Loucy (cell line): ENCODE measurements around the gene MMAB.

ENCODE experiments used
- H2AFZ ChIP-seq: fragments of 200-600 bp; sonication (generic); 2 replicates; pipeline ENCODE4 v1.6.0; 2016; ENCODE audit warnings: antibody characterized with exemption, mild to moderate bottlenecking, low read length, moderate library complexity
- H3F3A ChIP-seq: fragments of 200-600 bp; 2 replicates; pipeline ENCODE4 v1.6.0; 2016; ENCODE audit warnings: antibody characterized with exemption, low read depth, mild to moderate bottlenecking
- H3K27me3 ChIP-seq: fragments of 200-600 bp; sonication (generic); 2 replicates; pipeline ENCODE4 v1.6.1; 2014; ENCODE audit warnings: low read length, mild to moderate bottlenecking; ENCODE audit not compliant: insufficient read depth, poor library complexity, severe bottlenecking
- H3K36me3 ChIP-seq: fragments of 200-600 bp; sonication (generic); 2 replicates; pipeline ENCODE4 v1.6.1; 2016; ENCODE audit warnings: low read length; ENCODE audit not compliant: insufficient read depth
- H3K4me1 ChIP-seq: fragments of 200-600 bp; sonication (generic); 2 replicates; pipeline ENCODE4 v1.5.1; 2014; ENCODE audit warnings: low read length, mild to moderate bottlenecking; ENCODE audit not compliant: insufficient read depth, poor library complexity, severe bottlenecking
- H3K4me2 ChIP-seq: fragments of 200-600 bp; sonication (generic); 2 replicates; pipeline ENCODE4 v1.6.0; 2014; ENCODE audit warnings: antibody characterized with exemption, low read length, low read depth, mild to moderate bottlenecking; ENCODE audit not compliant: poor library complexity, severe bottlenecking
- H3K4me3 ChIP-seq: fragments of 200-600 bp; sonication (generic); 2 replicates; pipeline ENCODE4 v1.5.1; 2014; ENCODE audit warnings: low read length, mild to moderate bottlenecking, mixed read lengths; ENCODE audit not compliant: poor library complexity, severe bottlenecking
- H3K79me2 ChIP-seq: fragments of 200-600 bp; sonication (generic); 2 replicates; pipeline ENCODE4 v1.6.1; 2014; ENCODE audit warnings: low read length; ENCODE audit not compliant: insufficient read depth
- H3K9ac ChIP-seq: fragments of 200-600 bp; sonication (generic); 2 replicates; pipeline ENCODE4 v1.6.0; 2014; ENCODE audit warnings: mild to moderate bottlenecking, low read depth, low read length, moderate library complexity; ENCODE audit not compliant: poor library complexity, severe bottlenecking
- H3K9me2 ChIP-seq: fragments of 200-600 bp; sonication (generic); replicated peaks from 2 replicates; pipeline ENCODE4 v1.6.1; 2016; ENCODE audit warnings: low read depth, low read length, mixed read lengths
- H3K9me3 ChIP-seq: fragments of 200-600 bp; sonication (generic); 2 replicates; pipeline ENCODE4 v1.6.1; 2014; ENCODE audit warnings: mild to moderate bottlenecking, antibody characterized with exemption, low read length, low read depth; ENCODE audit not compliant: insufficient read depth
- H4K20me1 ChIP-seq: fragments of 200-600 bp; sonication (generic); 2 replicates; pipeline ENCODE4 v1.6.0; 2014; ENCODE audit warnings: antibody characterized with exemption, low read length, mild to moderate bottlenecking; ENCODE audit not compliant: insufficient read depth, poor library complexity, severe bottlenecking
- EZH2phosphoT487 ChIP-seq: fragments of 200-600 bp; IDR thresholded peaks from 2 replicates; pipeline ENCODE4 v1.6.1; 2018; ENCODE audit warnings: antibody characterized with exemption, mild to moderate bottlenecking, moderate library complexity, borderline replicate concordance
- TF ChIP-seq, protein P1 (sequence below): fragments of 200-600 bp; sonication (generic); conservative IDR thresholded peaks from 2 replicates; pipeline ENCODE4 v1.5.1; 2014; ENCODE audit warnings: mild to moderate bottlenecking, antibody characterized with exemption, low read length

The MMAB gene

DNA sequence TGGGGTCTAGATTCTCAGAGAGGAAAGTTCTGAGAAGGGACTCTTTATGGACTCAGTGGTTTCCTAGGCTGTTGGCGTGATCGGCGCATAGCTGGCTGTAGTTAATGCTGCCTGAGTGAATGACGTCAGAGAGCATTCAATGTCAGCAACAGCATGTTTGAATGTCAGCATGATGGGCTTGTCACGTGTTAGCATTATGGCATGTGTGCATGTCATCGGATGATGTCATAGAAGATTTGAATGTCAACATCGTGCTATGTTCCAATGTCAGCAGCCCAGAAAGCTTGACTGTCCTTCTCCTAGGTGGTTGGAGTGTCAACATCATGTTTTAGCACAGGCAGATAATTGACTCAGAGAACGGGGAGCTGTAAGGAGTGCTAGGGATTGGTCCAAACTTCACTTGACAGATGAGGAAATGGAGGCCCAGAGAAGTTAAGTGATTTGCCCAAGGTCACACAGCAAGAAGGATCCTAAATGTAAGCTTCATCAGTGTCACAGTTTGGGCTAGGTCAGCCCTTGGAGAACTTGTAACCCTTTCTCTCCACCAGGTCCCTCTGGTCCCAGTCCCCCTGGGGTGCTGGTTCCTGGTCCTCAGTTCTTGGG, 45.8 kb upstream of the MMAB start:
- no peaks in the 10 kb centered on the region for H4K20me1 ChIP-seq
- TF ChIP-seq, protein P1, sequence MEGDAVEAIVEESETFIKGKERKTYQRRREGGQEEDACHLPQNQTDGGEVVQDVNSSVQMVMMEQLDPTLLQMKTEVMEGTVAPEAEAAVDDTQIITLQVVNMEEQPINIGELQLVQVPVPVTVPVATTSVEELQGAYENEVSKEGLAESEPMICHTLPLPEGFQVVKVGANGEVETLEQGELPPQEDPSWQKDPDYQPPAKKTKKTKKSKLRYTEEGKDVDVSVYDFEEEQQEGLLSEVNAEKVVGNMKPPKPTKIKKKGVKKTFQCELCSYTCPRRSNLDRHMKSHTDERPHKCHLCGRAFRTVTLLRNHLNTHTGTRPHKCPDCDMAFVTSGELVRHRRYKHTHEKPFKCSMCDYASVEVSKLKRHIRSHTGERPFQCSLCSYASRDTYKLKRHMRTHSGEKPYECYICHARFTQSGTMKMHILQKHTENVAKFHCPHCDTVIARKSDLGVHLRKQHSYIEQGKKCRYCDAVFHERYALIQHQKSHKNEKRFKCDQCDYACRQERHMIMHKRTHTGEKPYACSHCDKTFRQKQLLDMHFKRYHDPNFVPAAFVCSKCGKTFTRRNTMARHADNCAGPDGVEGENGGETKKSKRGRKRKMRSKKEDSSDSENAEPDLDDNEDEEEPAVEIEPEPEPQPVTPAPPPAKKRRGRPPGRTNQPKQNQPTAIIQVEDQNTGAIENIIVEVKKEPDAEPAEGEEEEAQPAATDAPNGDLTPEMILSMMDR, result no peak
- no peak for TF ChIP-seq EZH2phosphoT487
- H2AFZ ChIP-seq, result no peak overlapping the region
- no peaks in the 10 kb centered on the region for H3K9me2 ChIP-seq
- no peaks in the 10 kb centered on the region for H3K9me3 ChIP-seq
- H3F3A ChIP-seq, result no peaks in the 10 kb centered on the region
- no peaks in the 10 kb centered on the region for H3K79me2 ChIP-seq
- H3K4me2 ChIP-seq, result no peak overlapping the region
- H3K27me3 ChIP-seq, result no peaks in the 10 kb centered on the region
- H3K9ac ChIP-seq, result no peak overlapping the region
- no peaks in the 10 kb centered on the region for H3K4me1 ChIP-seq
- H3K4me3 ChIP-seq, result no peak overlapping the region
- H3K36me3 ChIP-seq, result no peaks in the 10 kb centered on the region

DNA sequence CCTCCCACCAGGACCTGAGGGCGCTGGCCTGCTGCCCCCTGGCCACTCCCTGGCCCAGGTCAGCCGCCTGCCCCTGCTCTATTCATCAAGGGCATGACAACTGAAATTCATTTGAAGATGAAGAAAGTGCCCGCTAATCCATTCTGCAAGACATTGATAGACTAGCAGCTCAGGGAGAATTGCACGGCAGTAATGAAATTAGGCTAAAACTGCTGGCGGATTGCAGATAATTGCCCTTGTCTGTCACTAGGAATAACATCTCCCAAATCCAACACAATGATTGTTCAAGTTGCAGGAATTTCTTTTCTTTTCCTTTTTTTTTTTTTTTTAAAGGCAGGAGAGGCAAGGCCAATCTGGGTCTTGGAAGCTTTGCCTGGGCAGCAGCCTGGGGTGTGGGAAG, 44.8 kb upstream of the MMAB start:
- H3K79me2 ChIP-seq, result no peaks in the 10 kb centered on the region
- TF ChIP-seq, protein P1, result no peak
- TF ChIP-seq EZH2phosphoT487, result no peak
- H3F3A ChIP-seq, result no peaks in the 10 kb centered on the region
- H3K4me2 ChIP-seq, result no peak overlapping the region
- H3K9me2 ChIP-seq, result no peaks in the 10 kb centered on the region
- no peak overlapping the region for H3K9ac ChIP-seq
- no peak overlapping the region for H3K4me3 ChIP-seq
- H3K27me3 ChIP-seq, result no peaks in the 10 kb centered on the region
- no peaks in the 10 kb centered on the region for H4K20me1 ChIP-seq
- no peak overlapping the region for H2AFZ ChIP-seq
- no peaks in the 10 kb centered on the region for H3K4me1 ChIP-seq
- H3K9me3 ChIP-seq, result no peaks in the 10 kb centered on the region
- no peaks in the 10 kb centered on the region for H3K36me3 ChIP-seq

DNA sequence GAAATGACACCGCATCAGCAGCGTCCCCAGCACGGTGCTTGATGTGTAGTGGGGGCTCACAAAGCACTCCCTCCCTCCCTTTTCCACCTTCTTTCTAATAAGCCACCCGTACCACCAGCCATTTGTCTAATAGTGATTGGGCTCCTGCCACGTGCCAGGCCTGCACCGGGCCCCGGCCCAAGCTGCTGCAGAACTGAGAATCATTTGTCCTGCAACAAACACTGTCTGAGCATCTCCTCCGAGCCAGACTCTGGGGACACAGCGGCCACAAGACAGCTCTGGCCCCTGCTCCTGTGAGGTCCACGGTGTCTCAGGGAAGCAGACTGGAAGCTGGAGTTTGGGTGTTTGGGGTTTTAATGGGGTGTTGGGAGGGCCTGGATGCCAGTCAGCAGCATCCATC, 44.2 kb upstream of the MMAB start:
- H3K27me3 ChIP-seq, result no peaks in the 10 kb centered on the region
- no peaks in the 10 kb centered on the region for H3F3A ChIP-seq
- no peaks in the 10 kb centered on the region for H4K20me1 ChIP-seq
- H3K9ac ChIP-seq, result no peak overlapping the region
- H3K9me2 ChIP-seq, result no peaks in the 10 kb centered on the region
- no peaks in the 10 kb centered on the region for H3K9me3 ChIP-seq
- H3K36me3 ChIP-seq, result no peaks in the 10 kb centered on the region
- TF ChIP-seq, protein P1, result no peak
- TF ChIP-seq EZH2phosphoT487, result no peak
- H3K79me2 ChIP-seq, result no peaks in the 10 kb centered on the region
- no peak overlapping the region for H3K4me2 ChIP-seq
- H3K4me3 ChIP-seq, result no peak overlapping the region
- no peak overlapping the region for H2AFZ ChIP-seq
- no peaks in the 10 kb centered on the region for H3K4me1 ChIP-seq
